WTC11 (cell line): ENCODE measurements around the gene MYO5B. TPM values are rescaled to one million over a fixed set of nuclear protein-coding genes. Genes with fewer than 3 reads are reported as not detected.

ENCODE experiments used
- ATAC-seq: fragments of 200-7000 bp; cut with Tn5 transposase; 2 replicates; pipeline ENCODE4 v1.10.0; 2021; ENCODE audit warnings: mild to moderate bottlenecking, moderate library complexity
- CTCF ChIA-PET: fragments of 300-600 bp; sonication (Branson Sonifier 250); formaldehyde crosslinking; loops from one replicate; lab custom pipeline; 2021; ENCODE audit warnings: antibody characterized with exemption; lab: Charles Lee
- POLR2A ChIA-PET: fragments of 350-600 bp; sonication (Branson Sonifier 250); formaldehyde crosslinking; loops from one replicate; lab custom pipeline; 2021; ENCODE audit warnings: antibody characterized with exemption; lab: Charles Lee
- DNase-seq: peaks from one replicate; pipeline ENCODE4 v3.0.0; 2021; ENCODE audit warnings: low spot score
- H3K27ac Mint-ChIP-seq: 2 replicates; pipeline ENCODE4 v1.8.0; 2021; ENCODE audit warnings: mixed read lengths
- H3K27me3 Mint-ChIP-seq: 2 replicates; pipeline ENCODE4 v1.8.0; 2021; ENCODE audit warnings: low read depth, mild to moderate bottlenecking, moderate library complexity, mixed read lengths
- H3K36me3 Mint-ChIP-seq: 2 replicates; pipeline ENCODE4 v1.8.0; 2021; ENCODE audit warnings: mixed read lengths
- H3K4me1 Mint-ChIP-seq: 2 replicates; pipeline ENCODE4 v1.8.0; 2022; ENCODE audit warnings: mixed read lengths
- H3K4me3 Mint-ChIP-seq: 2 replicates; pipeline ENCODE4 v1.8.0; 2021; ENCODE audit warnings: mild to moderate bottlenecking, moderate library complexity, mixed read lengths
- H3K9me3 Mint-ChIP-seq: 2 replicates; pipeline ENCODE4 v1.8.0; 2021; ENCODE audit warnings: mixed read lengths
- ERG ChIP-seq: fragments of 250-450 bp; sonication (Bioruptor Pico); IDR thresholded peaks from 2 replicates; pipeline ENCODE4 v1.8.0; 2021; ENCODE audit warnings: mild to moderate bottlenecking
- FOXK1 ChIP-seq: sonication (generic); formaldehyde crosslinking; IDR thresholded peaks from 2 replicates; pipeline ENCODE4 v1.8.0; 2022; ENCODE audit warnings: mild to moderate bottlenecking, moderate library complexity, missing genetic modification reagents
- GABPB1 ChIP-seq: sonication (generic); formaldehyde crosslinking; IDR thresholded peaks from 2 replicates; pipeline ENCODE4 v1.8.1; 2023; ENCODE audit warnings: mild to moderate bottlenecking, missing genetic modification reagents
- GRHL2 ChIP-seq: fragments of 250-450 bp; sonication (Bioruptor Pico); IDR thresholded peaks from 2 replicates; pipeline ENCODE4 v1.8.0; 2022; ENCODE audit warnings: mild to moderate bottlenecking, moderate library complexity; ENCODE audit not compliant: insufficient replicate concordance, severe bottlenecking
- NR1H2 ChIP-seq: sonication (generic); formaldehyde crosslinking; IDR thresholded peaks from 2 replicates; pipeline ENCODE4 v1.9.0; 2021; ENCODE audit warnings: mild to moderate bottlenecking, moderate library complexity, missing genetic modification reagents
- OVOL2 ChIP-seq: fragments of 250-450 bp; sonication (Bioruptor Pico); IDR thresholded peaks from 2 replicates; pipeline ENCODE4 v1.9.0; 2021; ENCODE audit warnings: mild to moderate bottlenecking, borderline replicate concordance
- PRRX2 ChIP-seq: fragments of 250-450 bp; sonication (Bioruptor Pico); IDR thresholded peaks from 2 replicates; pipeline ENCODE4 v1.8.0; 2021; ENCODE audit warnings: mild to moderate bottlenecking
- RORB ChIP-seq: fragments of 250-450 bp; sonication (Bioruptor Pico); IDR thresholded peaks from 2 replicates; pipeline ENCODE4 v1.9.0; 2021; ENCODE audit warnings: mild to moderate bottlenecking
- SMAD3 ChIP-seq: sonication (generic); formaldehyde crosslinking; IDR thresholded peaks from 2 replicates; pipeline ENCODE4 v1.8.0; 2022; ENCODE audit warnings: missing genetic modification reagents, mild to moderate bottlenecking, borderline replicate concordance
- SMAD4 ChIP-seq: sonication (generic); formaldehyde crosslinking; IDR thresholded peaks from 2 replicates; pipeline ENCODE4 v1.8.0; 2022; ENCODE audit warnings: mild to moderate bottlenecking, missing genetic modification reagents
- SP1 ChIP-seq: sonication (generic); formaldehyde crosslinking; conservative IDR thresholded peaks from 2 replicates; pipeline ENCODE4 v1.8.1; 2022; ENCODE audit warnings: missing genetic modification reagents
- TEAD1 ChIP-seq: sonication (generic); formaldehyde crosslinking; IDR thresholded peaks from 2 replicates; pipeline ENCODE4 v1.8.0; 2022; ENCODE audit warnings: mild to moderate bottlenecking, missing genetic modification reagents
- USF2 ChIP-seq: sonication (generic); formaldehyde crosslinking; IDR thresholded peaks from 2 replicates; pipeline ENCODE4 v1.8.1; 2023; ENCODE audit warnings: mild to moderate bottlenecking, missing genetic modification reagents, moderate library complexity
- ZNF121 ChIP-seq: sonication (generic); formaldehyde crosslinking; IDR thresholded peaks from 2 replicates; pipeline ENCODE4 v1.8.0; 2023; ENCODE audit warnings: missing genetic modification reagents
- ZNF317 ChIP-seq: sonication (generic); formaldehyde crosslinking; IDR thresholded peaks from 2 replicates; pipeline ENCODE4 v1.8.1; 2023; ENCODE audit warnings: low read depth, mild to moderate bottlenecking, moderate library complexity, missing genetic modification reagents, borderline replicate concordance
- ZNF396 ChIP-seq: fragments of 250-450 bp; sonication (Bioruptor Pico); IDR thresholded peaks from 2 replicates; pipeline ENCODE4 v1.8.0; 2021; ENCODE audit warnings: mild to moderate bottlenecking, moderate library complexity, borderline replicate concordance
- total RNA-seq: library from RNA; stranded (reverse); gene quantifications from 3 replicates; pipeline ENCODE4 v1.2.3, GENCODE V29; 2021
- TF ChIP-seq, protein P1 (sequence below): fragments of 250-450 bp; sonication (Bioruptor Pico); conservative IDR thresholded peaks from 2 replicates; pipeline ENCODE4 v1.9.0; 2021; ENCODE audit warnings: mild to moderate bottlenecking
- TF ChIP-seq, protein P2 (sequence below): sonication (generic); formaldehyde crosslinking; IDR thresholded peaks from 2 replicates; pipeline ENCODE4 v1.8.1; 2023; ENCODE audit warnings: mild to moderate bottlenecking, missing genetic modification reagents, borderline replicate concordance
- TF ChIP-seq, protein P3 (sequence below): sonication (generic); formaldehyde crosslinking; IDR thresholded peaks from 2 replicates; pipeline ENCODE4 v1.8.0; 2023; ENCODE audit warnings: mild to moderate bottlenecking, missing genetic modification reagents
- TF ChIP-seq, protein P4 (sequence below): sonication (generic); formaldehyde crosslinking; IDR thresholded peaks from 2 replicates; pipeline ENCODE4 v1.8.0; 2022; ENCODE audit warnings: mild to moderate bottlenecking, missing genetic modification reagents
- TF ChIP-seq, protein P5 (sequence below): sonication (generic); formaldehyde crosslinking; IDR thresholded peaks from 2 replicates; pipeline ENCODE4 v1.8.1; 2022; ENCODE audit warnings: mild to moderate bottlenecking, missing genetic modification reagents, moderate library complexity, borderline replicate concordance

Gene MYO5B
- total RNA-seq, 1 experiment from 2014 or later = 8.7 TPM

DNA sequence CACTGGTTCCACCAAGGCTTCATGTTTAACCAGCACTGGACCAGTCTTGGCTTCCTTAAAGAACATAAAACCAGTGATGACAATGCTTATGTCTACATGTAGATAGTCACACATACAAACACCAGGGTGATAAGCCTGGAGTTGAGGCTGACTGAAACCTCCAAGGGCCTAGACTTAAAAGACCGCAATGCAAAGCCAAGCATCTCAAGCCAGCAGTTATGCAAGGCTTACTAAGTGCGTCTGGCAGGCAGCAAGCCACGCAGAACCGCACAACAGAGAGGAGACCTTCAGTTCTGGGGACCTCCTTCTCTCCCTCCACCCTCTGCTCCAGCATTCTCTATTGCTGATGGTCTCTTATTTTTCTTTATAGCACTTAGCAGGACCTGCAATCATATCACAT lies 318.4 kb downstream of the MYO5B start (continued):
- TF ChIP-seq NR1H2 (CRISPR knock-in tag) (no peak), SMAD3 (CRISPR knock-in tag) (no peak), ZNF317 (CRISPR knock-in tag) (no peak), RORB (no peak), OVOL2 (no peak), GABPB1 (CRISPR knock-in tag) (no peak), SP1 (CRISPR knock-in tag) (no peak), FOXK1 (CRISPR knock-in tag) (no peak)
- TF ChIP-seq, protein P1, sequence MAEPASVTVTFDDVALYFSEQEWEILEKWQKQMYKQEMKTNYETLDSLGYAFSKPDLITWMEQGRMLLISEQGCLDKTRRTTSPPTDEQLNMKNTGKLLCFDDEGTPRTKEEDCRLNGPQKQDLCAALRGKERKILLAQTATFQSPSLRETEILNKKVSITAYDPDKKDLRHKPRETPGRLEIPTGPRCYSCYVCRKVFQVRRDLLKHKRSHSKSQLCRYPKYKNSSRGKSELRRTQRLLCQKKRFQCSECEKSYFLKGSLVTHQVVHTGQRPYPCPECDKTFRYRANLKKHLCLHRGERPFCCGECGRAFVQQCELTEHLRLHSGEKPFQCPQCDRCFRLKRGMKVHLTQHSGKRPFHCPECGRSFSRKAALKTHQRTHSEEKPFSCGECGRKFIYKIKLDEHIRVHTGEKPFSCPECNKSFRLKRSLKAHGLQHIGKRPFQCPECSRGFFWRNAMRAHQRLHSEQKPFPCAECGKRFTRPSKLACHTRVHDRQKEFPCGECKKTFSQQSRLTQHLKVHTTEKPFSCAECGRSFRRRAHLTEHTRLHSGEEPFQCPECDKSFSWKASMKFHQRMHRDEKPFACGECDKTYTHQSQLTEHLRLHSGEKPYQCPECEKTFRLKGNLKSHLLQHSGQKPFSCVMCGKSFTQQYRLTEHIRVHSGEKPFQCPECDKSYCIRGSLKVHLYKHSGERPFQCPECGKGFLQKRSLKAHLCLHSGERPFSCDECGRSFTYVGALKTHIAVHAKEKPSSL (CRISPR knock-in tag) = no peak

GRCh38 chr18:49875783-49876182 lies 319.2 kb downstream of the MYO5B start:
- Mint-ChIP-seq H3K9me3 (no peaks in the 10 kb centered on the region), H3K36me3 (no peaks in the 10 kb centered on the region), H3K27ac (no peak overlapping the region), H3K27me3 (no peaks in the 10 kb centered on the region), H3K4me1 (peaks cover 5% of the 10 kb centered on the region)
- no peak for DNase-seq
- POLR2A ChIA-PET = no interaction called here
- CTCF ChIA-PET = interaction anchor here (1.7 to 2.5 kb wide), 2 partner anchors 12 to 17 kb away, joined by 6 read pairs; no protein-coding TSS in a partner anchor
- no peak for TF ChIP-seq SMAD4 (CRISPR knock-in tag)
- TF ChIP-seq, protein P2, sequence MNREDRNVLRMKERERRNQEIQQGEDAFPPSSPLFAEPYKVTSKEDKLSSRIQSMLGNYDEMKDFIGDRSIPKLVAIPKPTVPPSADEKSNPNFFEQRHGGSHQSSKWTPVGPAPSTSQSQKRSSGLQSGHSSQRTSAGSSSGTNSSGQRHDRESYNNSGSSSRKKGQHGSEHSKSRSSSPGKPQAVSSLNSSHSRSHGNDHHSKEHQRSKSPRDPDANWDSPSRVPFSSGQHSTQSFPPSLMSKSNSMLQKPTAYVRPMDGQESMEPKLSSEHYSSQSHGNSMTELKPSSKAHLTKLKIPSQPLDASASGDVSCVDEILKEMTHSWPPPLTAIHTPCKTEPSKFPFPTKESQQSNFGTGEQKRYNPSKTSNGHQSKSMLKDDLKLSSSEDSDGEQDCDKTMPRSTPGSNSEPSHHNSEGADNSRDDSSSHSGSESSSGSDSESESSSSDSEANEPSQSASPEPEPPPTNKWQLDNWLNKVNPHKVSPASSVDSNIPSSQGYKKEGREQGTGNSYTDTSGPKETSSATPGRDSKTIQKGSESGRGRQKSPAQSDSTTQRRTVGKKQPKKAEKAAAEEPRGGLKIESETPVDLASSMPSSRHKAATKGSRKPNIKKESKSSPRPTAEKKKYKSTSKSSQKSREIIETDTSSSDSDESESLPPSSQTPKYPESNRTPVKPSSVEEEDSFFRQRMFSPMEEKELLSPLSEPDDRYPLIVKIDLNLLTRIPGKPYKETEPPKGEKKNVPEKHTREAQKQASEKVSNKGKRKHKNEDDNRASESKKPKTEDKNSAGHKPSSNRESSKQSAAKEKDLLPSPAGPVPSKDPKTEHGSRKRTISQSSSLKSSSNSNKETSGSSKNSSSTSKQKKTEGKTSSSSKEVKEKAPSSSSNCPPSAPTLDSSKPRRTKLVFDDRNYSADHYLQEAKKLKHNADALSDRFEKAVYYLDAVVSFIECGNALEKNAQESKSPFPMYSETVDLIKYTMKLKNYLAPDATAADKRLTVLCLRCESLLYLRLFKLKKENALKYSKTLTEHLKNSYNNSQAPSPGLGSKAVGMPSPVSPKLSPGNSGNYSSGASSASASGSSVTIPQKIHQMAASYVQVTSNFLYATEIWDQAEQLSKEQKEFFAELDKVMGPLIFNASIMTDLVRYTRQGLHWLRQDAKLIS = no peak
- no peak for TF ChIP-seq ZNF121 (CRISPR knock-in tag)
- TF ChIP-seq, protein P3, sequence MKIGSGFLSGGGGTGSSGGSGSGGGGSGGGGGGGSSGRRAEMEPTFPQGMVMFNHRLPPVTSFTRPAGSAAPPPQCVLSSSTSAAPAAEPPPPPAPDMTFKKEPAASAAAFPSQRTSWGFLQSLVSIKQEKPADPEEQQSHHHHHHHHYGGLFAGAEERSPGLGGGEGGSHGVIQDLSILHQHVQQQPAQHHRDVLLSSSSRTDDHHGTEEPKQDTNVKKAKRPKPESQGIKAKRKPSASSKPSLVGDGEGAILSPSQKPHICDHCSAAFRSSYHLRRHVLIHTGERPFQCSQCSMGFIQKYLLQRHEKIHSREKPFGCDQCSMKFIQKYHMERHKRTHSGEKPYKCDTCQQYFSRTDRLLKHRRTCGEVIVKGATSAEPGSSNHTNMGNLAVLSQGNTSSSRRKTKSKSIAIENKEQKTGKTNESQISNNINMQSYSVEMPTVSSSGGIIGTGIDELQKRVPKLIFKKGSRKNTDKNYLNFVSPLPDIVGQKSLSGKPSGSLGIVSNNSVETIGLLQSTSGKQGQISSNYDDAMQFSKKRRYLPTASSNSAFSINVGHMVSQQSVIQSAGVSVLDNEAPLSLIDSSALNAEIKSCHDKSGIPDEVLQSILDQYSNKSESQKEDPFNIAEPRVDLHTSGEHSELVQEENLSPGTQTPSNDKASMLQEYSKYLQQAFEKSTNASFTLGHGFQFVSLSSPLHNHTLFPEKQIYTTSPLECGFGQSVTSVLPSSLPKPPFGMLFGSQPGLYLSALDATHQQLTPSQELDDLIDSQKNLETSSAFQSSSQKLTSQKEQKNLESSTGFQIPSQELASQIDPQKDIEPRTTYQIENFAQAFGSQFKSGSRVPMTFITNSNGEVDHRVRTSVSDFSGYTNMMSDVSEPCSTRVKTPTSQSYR (CRISPR knock-in tag) = no peak
- no peak for TF ChIP-seq GRHL2 (CRISPR knock-in tag)
- TF ChIP-seq USF2 (CRISPR knock-in tag) = no peak
- TF ChIP-seq ZNF396 (CRISPR knock-in tag) = no peak
- no peak for TF ChIP-seq ZNF317 (CRISPR knock-in tag)
- TF ChIP-seq, protein P4, sequence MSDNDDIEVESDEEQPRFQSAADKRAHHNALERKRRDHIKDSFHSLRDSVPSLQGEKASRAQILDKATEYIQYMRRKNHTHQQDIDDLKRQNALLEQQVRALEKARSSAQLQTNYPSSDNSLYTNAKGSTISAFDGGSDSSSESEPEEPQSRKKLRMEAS = no peak
- no peak for TF ChIP-seq TEAD1 (CRISPR knock-in tag)
- no peak for TF ChIP-seq ERG (CRISPR knock-in tag)
- TF ChIP-seq PRRX2 (CRISPR knock-in tag) = no peak
- TF ChIP-seq, protein P5, sequence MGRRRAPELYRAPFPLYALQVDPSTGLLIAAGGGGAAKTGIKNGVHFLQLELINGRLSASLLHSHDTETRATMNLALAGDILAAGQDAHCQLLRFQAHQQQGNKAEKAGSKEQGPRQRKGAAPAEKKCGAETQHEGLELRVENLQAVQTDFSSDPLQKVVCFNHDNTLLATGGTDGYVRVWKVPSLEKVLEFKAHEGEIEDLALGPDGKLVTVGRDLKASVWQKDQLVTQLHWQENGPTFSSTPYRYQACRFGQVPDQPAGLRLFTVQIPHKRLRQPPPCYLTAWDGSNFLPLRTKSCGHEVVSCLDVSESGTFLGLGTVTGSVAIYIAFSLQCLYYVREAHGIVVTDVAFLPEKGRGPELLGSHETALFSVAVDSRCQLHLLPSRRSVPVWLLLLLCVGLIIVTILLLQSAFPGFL = no peak
- TF ChIP-seq, all 79 proteins: peak for 0
- no peak for ATAC-seq
- H3K4me3 Mint-ChIP-seq = no peak overlapping the region
